ENCODE measurements around the gene CD109. TPM values are rescaled to one million over a fixed set of nuclear protein-coding genes. Genes with fewer than 3 reads are reported as not detected.

CD109 gene
- total and polyA plus RNA-seq, 10 of the 15 experiments (the other 5 are each of a cell fraction or from before 2014, with no cell fraction given) = 0.27 to 4.4 (median 2.1) TPM

- FAIRE-seq = no peak
- ChIA-PET SMC1A (ENCODE audit: uncharacterized antibody, unreplicated experiment) (interaction anchor here (1.1 to 6.3 kb wide), 2 partner anchors 55 to 846 kb away, joined by 3 to 120 read pairs; no protein-coding TSS in a partner anchor), POLR2A (interaction anchor here (1.4 kb wide), 1 partner anchor 78 kb away, joined by 3 read pairs; the partner anchor contains the start of gene SLC17A5), RAD21 (ENCODE audit: unreplicated experiment) (interaction anchor here (4.3 kb wide), 1 partner anchor 54 kb away, joined by 63 read pairs; no protein-coding TSS in a partner anchor), CTCF (interaction anchor here (1.0 to 6.9 kb wide), 9 partner anchors 9 to 1479 kb away, joined by 3 to 213 read pairs (median 7); no protein-coding TSS in a partner anchor)
- no peak overlapping the region for H3K27ac ChIP-seq (ENCODE audit: control insufficient read depth, insufficient read depth)
- no peak overlapping the region for H3K4me2 ChIP-seq (ENCODE audit: control insufficient read depth, insufficient read depth)
- H3K27me3 ChIP-seq (replicated peaks in 1 of 2; ENCODE audit: control insufficient read depth in 2 of 2, insufficient read depth in 2 of 2, low read length in 1 of 2) = no peaks in the 10 kb centered on the region
- H3K4me1 ChIP-seq (ENCODE audit: control insufficient read depth, insufficient read depth, low read length) = peaks cover 4% of the 10 kb centered on the region
- TF ChIP-seq YBX1 (IDR thresholded peaks at IDR 0.05) = no peak
- TF ChIP-seq IRF5 (IDR thresholded peaks at IDR 0.05; ENCODE audit: borderline replicate concordance) = no peak
- no peak for TF ChIP-seq TAF1 (IDR thresholded peaks at IDR 0.05; ENCODE audit: borderline replicate concordance, low read depth, low read length)
- no peak for TF ChIP-seq FOS (IDR thresholded peaks at IDR 0.05; ENCODE audit: borderline replicate concordance, extremely low read depth, insufficient read length)
- no peak for DNase-seq (ENCODE audit: low read depth, low spot score)
- no peaks in the 10 kb centered on the region; a peak in 1 of 4 replicates for H3K36me3 ChIP-seq (ENCODE audit: control insufficient read depth in 2 of 2, insufficient read depth in 2 of 2, low read length in 1 of 2)
- intact Hi-C loops (cut with micrococcal nuclease; ENCODE audit: unreplicated experiment) (loop anchor here (10.0 kb wide), 1 partner anchor 844 kb away; no protein-coding TSS in a partner anchor), in situ Hi-C loops (cut with MboI) (loop anchor here (5.0 kb wide), 1 partner anchor 54 kb away; no protein-coding TSS in a partner anchor)
- no peaks in the 10 kb centered on the region for H4K20me1 ChIP-seq (ENCODE audit: control insufficient read depth, insufficient read depth)
- whole genome bisulfite sequencing (ENCODE audit: insufficient coverage, insufficient replicate concordance, low lambda C conversion rate, missing lambda C conversion rate) = 88% methylated on average over 5 of the region's 5 CpGs
- H3K9me3 ChIP-seq (replicated peaks; ENCODE audit: control insufficient read depth, insufficient read depth, low read length) = no peaks in the 10 kb centered on the region
- H3K9ac ChIP-seq (ENCODE audit: control insufficient read depth, insufficient read depth, low read length) = no peak overlapping the region
- BruUV-seq (replicated peaks) = no TSS peak
- H2AFZ ChIP-seq (ENCODE audit: control insufficient read depth, low read depth, low read length) = no peak overlapping the region
- H3K79me2 ChIP-seq (ENCODE audit: control insufficient read depth, insufficient read depth, low read length) = no peaks in the 10 kb centered on the region
- no peak overlapping the region for H3K4me3 ChIP-seq
- ATAC-seq = no peak
These were observed 35.3 kb downstream of the CD109 start for GRCh38 chr6:73731285-73731684.
